Left hindlimb (tissue), 1 donor: ENCODE results near the gene COG7.

Source experiments
- DNase-seq: peaks from one replicate; pipeline ENCODE4 v3.0.0-alpha.2; 2018

The COG7 gene

DNA sequence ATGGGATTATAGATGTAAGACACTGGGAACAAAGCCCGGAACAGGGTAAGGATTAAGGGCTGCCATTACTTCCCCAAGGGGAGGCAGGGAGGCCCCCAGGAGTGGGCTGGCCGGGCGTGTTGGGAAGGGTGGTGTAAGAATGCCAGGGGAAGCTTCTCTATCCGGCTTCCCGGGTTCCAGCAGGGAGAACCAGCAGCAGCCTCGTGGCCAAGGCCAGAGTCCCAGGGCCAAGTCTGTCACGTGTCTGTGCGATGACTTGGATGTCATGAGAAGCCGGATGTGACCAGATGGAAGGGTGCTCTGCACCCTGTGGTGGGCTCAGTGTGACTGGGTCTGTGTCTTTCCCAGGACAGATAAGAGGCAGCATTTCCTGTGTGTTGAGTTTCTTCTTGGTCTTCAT is 98.7 kb downstream of the COG7 start:
- no peak for DNase-seq

DNA sequence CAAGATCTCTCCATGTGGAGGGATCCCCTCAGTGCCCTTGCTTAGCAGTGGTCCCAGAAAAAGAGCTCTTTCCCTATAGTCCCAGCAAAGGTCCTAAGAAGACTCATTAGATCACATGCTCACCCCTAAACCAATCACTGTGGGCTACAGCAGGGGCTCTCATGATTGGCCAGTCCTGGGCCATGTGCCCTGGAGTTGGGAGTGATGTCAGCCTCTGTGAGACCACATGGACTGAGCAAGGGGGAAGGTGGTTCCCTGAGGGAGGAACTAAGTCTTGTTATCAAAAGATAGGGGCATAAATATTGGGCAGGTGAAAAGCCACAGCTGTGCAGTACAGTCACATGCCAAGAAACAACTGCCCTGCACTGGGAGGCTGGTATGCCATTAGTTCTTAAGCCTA is 99.5 kb downstream of the COG7 start:
- no peak for DNase-seq

DNA sequence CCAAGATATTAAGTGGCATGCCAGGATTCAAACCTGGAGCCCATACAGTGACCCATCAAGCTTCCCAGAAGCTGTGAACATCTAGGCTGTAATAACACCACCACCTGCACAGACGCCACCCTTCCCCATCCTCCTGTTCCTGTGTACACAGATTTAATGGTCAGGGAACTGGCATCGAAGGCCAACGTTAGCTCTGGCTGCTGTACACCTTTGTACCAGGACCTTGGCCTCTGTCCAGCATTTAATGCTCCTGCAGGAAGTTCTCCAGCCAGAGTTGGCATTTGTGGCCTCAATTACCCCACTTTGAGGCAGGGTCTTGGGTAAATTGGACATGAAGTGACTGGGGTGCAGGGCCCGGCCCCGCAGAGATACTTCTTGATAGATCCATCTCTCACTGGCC is 101.6 kb downstream of the COG7 start:
- no peak for DNase-seq

DNA sequence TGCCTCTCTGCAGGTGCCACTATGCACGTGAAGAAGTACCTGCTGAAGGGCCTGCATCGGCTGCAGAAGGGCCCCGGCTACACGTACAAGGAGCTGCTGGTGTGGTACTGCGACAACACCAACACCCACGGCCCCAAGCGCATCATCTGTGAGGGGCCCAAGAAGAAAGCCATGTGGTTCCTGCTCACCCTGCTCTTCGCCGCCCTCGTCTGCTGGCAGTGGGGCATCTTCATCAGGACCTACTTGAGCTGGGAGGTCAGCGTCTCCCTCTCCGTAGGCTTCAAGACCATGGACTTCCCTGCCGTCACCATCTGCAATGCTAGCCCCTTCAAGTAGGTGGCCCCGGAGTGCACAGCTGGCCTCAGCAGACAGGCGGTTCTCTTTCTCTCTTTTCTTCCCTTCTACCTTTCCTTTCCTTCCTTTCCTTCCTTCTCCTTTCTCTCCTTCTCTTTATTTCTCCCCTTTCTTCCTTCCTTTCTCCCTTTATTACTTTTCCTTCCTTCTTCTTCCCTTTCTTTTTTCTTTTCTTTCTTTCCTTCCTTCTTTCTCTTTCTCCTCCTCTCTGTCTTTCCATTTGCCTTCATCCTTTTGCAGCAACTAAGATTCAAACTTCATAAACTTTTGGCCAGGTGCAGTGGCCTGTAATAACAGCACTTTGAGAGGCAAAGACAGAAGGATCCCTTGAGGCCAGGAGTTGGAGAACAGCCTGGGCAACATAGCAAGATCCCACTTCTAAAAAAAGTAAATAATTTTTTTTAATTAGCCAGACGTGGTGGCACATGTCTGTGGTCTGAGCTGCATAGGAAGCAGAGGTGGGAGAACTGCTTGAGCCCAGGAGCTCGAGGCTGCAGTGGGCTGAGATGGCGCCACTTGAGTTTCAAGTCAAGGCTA is 104.2 kb downstream of the COG7 start:
- no peak for DNase-seq

DNA sequence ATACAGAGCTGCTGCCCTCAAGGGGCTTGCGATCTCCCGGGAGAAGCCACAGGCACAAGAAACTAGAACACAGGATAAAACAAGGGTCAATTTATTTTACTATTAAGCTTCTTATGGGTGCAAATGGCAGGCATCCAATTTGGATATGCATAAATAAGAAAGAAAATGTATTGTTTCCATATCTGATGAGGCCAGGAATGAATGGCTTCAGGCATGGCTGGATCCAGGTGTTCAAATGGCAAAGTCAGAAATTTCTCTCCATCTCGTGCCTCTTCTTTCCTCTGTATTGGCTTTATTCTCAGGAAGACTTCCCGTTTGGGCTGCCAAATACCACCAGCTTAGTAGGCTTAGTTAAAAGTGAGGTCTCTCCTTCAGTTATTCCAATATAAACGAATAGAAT is 107.8 kb downstream of the COG7 start:
- no peak for DNase-seq

DNA sequence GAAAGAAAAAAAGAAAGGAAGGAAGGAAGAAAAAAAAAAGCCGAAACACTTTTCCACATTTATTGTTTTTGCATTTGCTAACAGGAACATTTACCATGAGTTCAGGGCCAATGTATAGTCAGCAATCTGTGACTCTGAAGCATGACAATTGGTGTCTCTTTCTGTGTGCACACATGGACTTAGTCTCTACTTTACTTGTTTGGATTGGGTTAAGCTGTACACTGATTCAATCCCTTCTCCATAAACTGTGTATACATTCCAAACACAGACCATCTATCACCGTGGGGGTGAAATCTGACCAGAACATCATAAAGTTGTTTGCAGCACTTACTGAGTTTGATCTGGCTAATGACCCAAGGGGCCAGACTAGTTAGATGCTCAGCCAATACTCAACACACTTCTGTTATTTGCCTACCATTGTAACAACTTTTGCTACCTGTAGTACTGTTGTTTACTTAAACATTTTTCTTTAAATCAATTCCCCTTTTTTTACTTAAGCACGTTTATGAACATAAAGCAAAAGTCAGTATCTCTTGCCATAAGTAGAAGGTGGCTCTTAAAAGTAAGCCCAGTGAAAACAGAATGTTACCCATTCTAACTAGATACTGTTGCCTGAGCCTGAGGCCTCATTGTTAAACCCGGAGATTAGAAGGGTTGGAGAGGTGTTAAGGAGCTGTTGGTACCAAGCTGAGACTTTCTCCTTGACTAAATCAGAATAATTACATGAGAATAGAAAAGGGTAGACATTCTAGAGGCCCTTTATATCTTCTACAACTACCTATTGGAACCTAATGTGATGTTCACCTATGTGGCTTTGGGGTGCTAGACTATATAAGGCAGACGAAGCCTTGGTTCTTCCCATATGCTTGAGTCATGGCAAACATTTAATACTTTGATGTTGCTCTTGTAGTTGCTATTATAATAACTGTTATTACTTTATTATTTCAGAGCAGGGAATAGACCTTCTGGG is 109.1 kb downstream of the COG7 start:
- no peak for DNase-seq

DNA sequence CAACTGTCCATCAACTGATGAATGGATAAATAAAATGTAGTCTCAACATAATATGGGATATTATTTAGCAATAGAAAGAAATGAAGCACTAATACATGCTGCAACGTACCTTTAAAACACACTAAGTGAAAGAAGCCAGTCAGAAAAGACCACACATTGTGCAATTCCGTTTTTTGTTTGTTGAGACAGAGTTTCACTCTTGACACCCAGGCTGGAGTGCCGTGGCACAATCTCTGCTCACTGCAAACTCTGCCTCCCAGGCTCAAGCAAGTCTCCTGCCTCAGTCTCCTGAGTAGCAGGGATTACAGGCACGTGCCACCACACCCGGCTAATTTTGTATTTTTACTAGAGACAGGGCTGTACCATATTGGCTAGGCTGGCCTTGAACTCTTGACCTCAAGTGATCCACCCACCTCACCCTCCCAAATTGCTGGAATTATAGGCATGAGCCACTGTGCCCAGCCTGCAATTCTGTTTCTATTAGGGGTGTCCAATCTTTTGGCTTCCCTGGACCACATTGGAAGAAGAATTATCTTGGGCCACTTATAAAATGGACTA is 110.8 kb downstream of the COG7 start:
- DNase-seq, result no peak

DNA sequence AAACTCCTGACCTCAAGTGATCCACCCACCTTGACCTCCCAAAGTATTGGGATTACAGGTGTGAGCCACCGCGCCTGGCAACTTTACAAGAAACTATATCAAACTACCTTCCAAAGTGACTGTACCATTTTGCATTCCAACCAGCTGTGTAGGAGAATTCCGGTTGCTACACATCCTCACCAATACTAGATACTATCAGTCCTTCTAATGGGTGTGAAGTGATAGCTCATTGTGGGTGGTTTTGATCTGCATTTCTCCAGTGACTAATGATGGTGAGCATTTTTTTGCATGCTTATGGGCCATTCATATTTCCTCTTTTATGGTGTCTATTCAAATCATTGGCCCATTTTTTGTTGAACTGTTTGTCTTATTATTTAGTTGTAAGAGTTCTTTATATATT is 113.2 kb downstream of the COG7 start:
- no peak for DNase-seq
